ENCODE measurements around the gene TDRD6. TPM values are rescaled to one million over a fixed set of nuclear protein-coding genes. Genes with fewer than 3 reads are reported as not detected.

TDRD6 gene
- total RNA-seq, 4 donors from 2014 or later: 0.20 to 0.48 (median 0.41) TPM; not detected in 1

- Histone ChIP-seq H3K9me3 (no peaks in the 10 kb centered on the region), H3K4me1 (no peaks in the 10 kb centered on the region), H3K4me3 (no peak overlapping the region), H3K27ac (no peak overlapping the region), H3K27me3 (no peaks in the 10 kb centered on the region), H3K36me3 (no peaks in the 10 kb centered on the region)
- TF ChIP-seq, protein P1, sequence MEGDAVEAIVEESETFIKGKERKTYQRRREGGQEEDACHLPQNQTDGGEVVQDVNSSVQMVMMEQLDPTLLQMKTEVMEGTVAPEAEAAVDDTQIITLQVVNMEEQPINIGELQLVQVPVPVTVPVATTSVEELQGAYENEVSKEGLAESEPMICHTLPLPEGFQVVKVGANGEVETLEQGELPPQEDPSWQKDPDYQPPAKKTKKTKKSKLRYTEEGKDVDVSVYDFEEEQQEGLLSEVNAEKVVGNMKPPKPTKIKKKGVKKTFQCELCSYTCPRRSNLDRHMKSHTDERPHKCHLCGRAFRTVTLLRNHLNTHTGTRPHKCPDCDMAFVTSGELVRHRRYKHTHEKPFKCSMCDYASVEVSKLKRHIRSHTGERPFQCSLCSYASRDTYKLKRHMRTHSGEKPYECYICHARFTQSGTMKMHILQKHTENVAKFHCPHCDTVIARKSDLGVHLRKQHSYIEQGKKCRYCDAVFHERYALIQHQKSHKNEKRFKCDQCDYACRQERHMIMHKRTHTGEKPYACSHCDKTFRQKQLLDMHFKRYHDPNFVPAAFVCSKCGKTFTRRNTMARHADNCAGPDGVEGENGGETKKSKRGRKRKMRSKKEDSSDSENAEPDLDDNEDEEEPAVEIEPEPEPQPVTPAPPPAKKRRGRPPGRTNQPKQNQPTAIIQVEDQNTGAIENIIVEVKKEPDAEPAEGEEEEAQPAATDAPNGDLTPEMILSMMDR (IDR thresholded peaks at IDR 0.05): no peak
- TF ChIP-seq EP300 (IDR thresholded peaks at IDR 0.05; ENCODE audit: low read depth): no peak
- no peak for TF ChIP-seq POLR2AphosphoS5 (IDR thresholded peaks at IDR 0.05)
- no peak for TF ChIP-seq POLR2A (IDR thresholded peaks at IDR 0.05)
- no peak for DNase-seq
- 57 to 63% methylated on average over 2 of the region's 2 CpGs for WGBS, 2 donors (ENCODE audit: low coverage in 1 of 2)
- intact Hi-C loops (cut with DNase I; ENCODE audit: low total_unique reads): no loop called here
- in situ Hi-C loops (cut with MboI; ENCODE audit: low pct_ligation_motif_present in 1 of 4, low pct_unique_long_range_greater_than_20kb in 1 of 4, low sequenced_read_pairs in 3 of 4): no loop called here
These were observed 58.3 kb downstream of the TDRD6 start for GRCh38 chr6:46745973-46746372.

GRCh38 chr6:46746696-46747095 lies 59.0 kb downstream of the TDRD6 start, which contains the start of gene ANKRD66:
Gene ANKRD66 (plus strand): TSS chr6:46746933. CDS start chr6:46751949, 5,016 bp downstream.
- intact Hi-C loops (cut with DNase I; ENCODE audit: low total_unique reads): no loop called here
- DNase-seq: no peak
- Histone ChIP-seq H3K9me3 (no peaks in the 10 kb centered on the region), H3K4me3 (no peak within 1 kb of the TSS), H3K4me1 (no peaks in the 10 kb centered on the region), H3K36me3 (no peaks in the 10 kb centered on the region), H3K27ac (no peak within 1 kb of the TSS), H3K27me3 (no peaks in the 10 kb centered on the region)
- 83 to 86% methylated on average over 1 of the region's 1 CpG for WGBS, 2 donors (ENCODE audit: low coverage in 1 of 2)
- TF ChIP-seq POLR2A (IDR thresholded peaks at IDR 0.05): no peak
- TF ChIP-seq, protein P1 (IDR thresholded peaks at IDR 0.05): no peak
- no peak for TF ChIP-seq POLR2AphosphoS5 (IDR thresholded peaks at IDR 0.05)
- TF ChIP-seq EP300 (IDR thresholded peaks at IDR 0.05; ENCODE audit: low read depth): no peak
- in situ Hi-C loops (cut with MboI; ENCODE audit: low pct_ligation_motif_present in 1 of 4, low pct_unique_long_range_greater_than_20kb in 1 of 4, low sequenced_read_pairs in 3 of 4): no loop called here

GRCh38 chr6:46748940-46749503 lies 61.3 kb downstream of the TDRD6 start:
- TF ChIP-seq POLR2A (IDR thresholded peaks at IDR 0.05): no peak
- no peak for TF ChIP-seq POLR2AphosphoS5 (IDR thresholded peaks at IDR 0.05)
- TF ChIP-seq EP300 (IDR thresholded peaks at IDR 0.05; ENCODE audit: low read depth): no peak
- TF ChIP-seq, protein P1 (IDR thresholded peaks at IDR 0.05): no peak
- intact Hi-C loops (cut with DNase I; ENCODE audit: low total_unique reads): no loop called here
- H3K4me1 ChIP-seq: no peaks in the 10 kb centered on the region
- DNase-seq: no peak
- WGBS, 2 donors (ENCODE audit: low coverage in 1 of 2): 95 to 96% methylated on average over 5 of the region's 5 CpGs
- H3K27me3 ChIP-seq: no peaks in the 10 kb centered on the region
- H3K36me3 ChIP-seq: no peaks in the 10 kb centered on the region
- no peak overlapping the region for H3K27ac ChIP-seq
- H3K4me3 ChIP-seq: no peak overlapping the region
- H3K9me3 ChIP-seq: no peaks in the 10 kb centered on the region
- in situ Hi-C loops (cut with MboI; ENCODE audit: low pct_ligation_motif_present in 1 of 4, low pct_unique_long_range_greater_than_20kb in 1 of 4, low sequenced_read_pairs in 3 of 4): no loop called here

GRCh38 chr6:46749731-46750130 lies 62.0 kb downstream of the TDRD6 start:
- Histone ChIP-seq H3K27ac (no peak overlapping the region), H3K4me1 (no peaks in the 10 kb centered on the region), H3K36me3 (no peaks in the 10 kb centered on the region), H3K27me3 (no peaks in the 10 kb centered on the region), H3K9me3 (no peaks in the 10 kb centered on the region), H3K4me3 (no peak overlapping the region)
- TF ChIP-seq EP300 (IDR thresholded peaks at IDR 0.05; ENCODE audit: low read depth) (no peak), POLR2AphosphoS5 (IDR thresholded peaks at IDR 0.05) (no peak), POLR2A (IDR thresholded peaks at IDR 0.05) (no peak)
- TF ChIP-seq, protein P1 (IDR thresholded peaks at IDR 0.05): no peak
- in situ Hi-C loops (cut with MboI; ENCODE audit: low pct_ligation_motif_present in 1 of 4, low pct_unique_long_range_greater_than_20kb in 1 of 4, low sequenced_read_pairs in 3 of 4): no loop called here
- intact Hi-C loops (cut with DNase I; ENCODE audit: low total_unique reads): no loop called here
- WGBS, 2 donors (ENCODE audit: low coverage in 1 of 2): 82 to 96% methylated on average over 3 to 5 of the region's 5 CpGs
- DNase-seq: no peak

Data from transverse colon (tissue), 4 donors.